NCI-H2196 treated with DMSO at 0.1 percent for 48 hours (cell line): ENCODE measurements around the gene MIPEP.

Experiments used
- DNase-seq: peaks from one replicate; lab custom pipeline; 2025; ENCODE audit not compliant: unreplicated experiment; lab: John Stamatoyannopoulos, UW

The MIPEP gene

GRCh38 chr13:23855360-23855759 lies 33.8 kb downstream of the MIPEP start:
- DNase-seq, result no peak

DNA sequence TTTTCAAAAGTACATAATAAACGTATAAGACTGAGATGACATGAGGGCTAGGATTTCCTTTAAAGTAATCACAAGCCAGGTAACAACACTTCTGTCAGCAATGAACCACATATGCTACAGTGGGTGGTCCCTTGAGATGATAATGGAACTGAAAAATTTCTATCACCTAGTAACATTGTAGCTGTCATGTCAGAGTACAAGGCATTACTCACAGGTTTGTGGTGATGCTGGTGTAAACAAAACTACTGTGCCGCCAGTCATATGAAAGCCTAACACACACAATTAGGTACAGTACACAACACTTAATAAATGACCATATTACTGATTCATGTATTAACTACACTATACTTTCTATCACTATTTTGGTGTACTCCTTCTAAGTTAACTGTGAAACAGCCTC lies 36.8 kb downstream of the MIPEP start:
- no peak for DNase-seq

DNA sequence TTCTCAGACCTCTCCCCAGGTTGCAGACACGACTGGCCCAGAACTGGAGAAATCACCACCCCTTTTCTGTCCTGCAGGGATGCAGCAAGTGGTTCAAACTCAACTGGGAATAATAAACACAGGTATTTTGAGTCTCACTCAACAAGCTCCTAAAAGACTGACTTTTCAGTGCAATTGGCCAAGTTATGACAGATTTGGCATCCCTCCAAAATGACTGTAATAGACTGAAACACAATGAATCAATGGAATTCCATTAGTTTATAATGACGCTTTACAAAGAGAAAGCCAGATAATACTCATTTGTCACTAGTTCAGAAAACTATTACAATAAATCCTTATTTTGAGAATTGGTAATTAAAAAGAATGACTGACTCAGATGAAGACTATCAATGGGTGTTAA lies 38.1 kb downstream of the MIPEP start:
- DNase-seq, result no peak

DNA sequence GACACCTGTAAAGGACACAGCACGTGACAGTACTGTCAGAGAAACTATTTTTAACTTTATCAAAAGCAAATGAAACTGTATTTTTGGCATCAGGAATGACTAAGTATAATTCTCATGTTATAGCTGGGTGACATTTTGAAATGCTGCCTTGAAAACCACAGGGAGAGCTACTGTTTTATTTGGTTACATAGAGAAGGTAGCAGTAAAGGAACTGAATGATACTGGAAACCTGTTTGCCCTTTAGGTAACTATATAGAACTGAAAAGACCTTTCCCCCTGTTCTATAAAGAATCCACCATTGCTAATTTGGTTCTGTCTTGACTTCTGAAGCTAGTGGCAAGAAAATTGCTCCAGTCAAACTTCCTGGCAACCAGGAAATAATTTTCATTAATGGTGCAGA lies 39.1 kb downstream of the MIPEP start:
- no peak for DNase-seq

DNA sequence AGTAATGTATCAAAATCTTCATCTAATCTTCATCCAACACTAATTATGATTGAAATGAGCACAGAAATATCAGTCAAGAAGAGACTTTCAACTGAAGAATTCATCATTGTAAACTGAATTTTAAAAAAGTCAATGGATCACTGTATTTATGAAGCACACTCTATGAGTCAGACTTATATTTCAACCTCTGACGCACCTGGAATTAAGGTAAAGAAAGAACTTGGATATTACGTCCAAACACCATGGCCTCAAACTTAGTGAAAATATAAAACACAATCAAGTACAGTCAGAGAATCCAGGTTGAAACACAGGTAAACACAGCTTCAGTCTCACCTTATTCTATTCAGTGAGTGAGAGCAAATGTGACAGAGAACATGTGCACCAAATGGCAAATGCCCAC lies 39.5 kb downstream of the MIPEP start:
- DNase-seq, result no peak

DNA sequence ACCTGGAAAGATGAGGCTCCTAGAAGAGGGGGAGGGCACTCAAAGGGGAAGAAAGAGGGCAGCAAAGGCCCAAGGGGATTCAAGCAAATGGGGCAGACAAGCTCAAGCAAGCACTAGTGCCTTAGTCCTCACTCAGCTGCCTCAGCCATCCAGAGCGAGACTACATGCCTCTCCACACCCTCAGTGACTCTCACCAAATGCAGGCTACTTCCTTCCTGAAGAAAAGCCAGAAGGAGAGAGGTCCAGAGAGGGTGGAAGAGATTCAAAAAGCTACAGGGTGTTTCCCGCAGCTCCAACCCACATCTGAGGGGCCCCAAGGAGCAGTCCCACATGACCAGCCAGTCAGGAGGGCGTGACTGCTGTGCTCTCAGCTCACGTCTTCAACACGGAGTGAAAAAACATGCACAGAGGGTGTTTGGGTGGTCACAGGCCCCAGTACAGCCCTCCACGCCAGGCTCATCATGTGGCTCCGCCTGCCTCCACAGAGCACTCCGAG lies 40.5 kb downstream of the MIPEP start:
- no peak for DNase-seq

GRCh38 chr13:23848019-23848418 lies 41.2 kb downstream of the MIPEP start:
- DNase-seq, result no peak

DNA sequence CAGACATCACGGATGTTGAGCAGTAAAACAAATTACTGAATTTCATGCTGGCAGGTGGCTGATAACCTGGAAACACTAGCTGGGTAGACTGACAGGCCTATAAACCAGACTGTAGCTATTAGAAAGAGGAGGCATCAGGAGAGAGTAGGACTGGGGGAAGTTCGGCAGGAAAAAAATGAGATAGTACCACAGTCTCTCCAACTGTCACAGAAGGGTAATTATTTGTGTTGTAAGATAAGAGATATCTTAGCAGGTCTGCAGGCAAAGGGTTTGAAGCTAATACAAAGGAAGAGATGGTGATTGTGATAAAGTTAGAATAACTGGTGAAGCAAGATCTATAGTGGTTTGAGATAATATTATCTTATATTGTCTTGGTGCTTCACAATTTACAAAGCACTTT lies 41.7 kb downstream of the MIPEP start:
- no peak for DNase-seq

DNA sequence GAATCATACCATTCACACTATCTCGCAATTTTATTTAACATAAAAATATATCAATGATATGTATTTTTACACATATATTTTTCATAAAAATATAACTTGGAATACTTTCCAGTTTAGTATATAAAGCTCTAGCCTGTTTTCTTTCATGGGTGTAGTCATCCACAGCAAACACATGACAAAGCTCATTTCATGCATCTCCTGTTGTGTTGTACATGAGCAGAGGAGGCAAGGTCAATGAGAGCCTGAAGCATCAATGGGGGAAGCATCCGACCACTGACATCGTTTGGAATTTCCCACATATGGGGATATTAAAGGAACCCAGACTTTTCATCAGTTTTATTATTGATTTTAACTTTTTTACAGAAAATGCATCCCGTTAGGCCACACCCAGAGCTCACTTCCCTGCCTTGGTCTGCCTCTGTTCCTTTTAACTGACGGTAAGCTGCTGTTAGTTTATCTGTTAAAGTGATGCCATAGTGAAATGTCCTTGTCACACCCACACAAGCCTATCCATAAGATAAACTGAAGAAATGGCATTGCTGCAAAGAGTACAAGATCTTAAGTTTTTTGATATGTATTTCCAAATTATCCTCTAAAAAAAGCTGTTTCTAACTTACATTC lies 44.0 kb downstream of the MIPEP start:
- DNase-seq, result no peak

GRCh38 chr13:23844132-23844531 lies 45.1 kb downstream of the MIPEP start:
- DNase-seq, result no peak

- DNase-seq, result no peak
Measured at GRCh38 chr13:23843436-23843835, 45.8 kb downstream of the MIPEP start.

GRCh38 chr13:23842406-23842805 lies 46.8 kb downstream of the MIPEP start:
- DNase-seq, result no peak

GRCh38 chr13:23833733-23834611 lies 55.2 kb downstream of the MIPEP start:
- no peak for DNase-seq

DNA sequence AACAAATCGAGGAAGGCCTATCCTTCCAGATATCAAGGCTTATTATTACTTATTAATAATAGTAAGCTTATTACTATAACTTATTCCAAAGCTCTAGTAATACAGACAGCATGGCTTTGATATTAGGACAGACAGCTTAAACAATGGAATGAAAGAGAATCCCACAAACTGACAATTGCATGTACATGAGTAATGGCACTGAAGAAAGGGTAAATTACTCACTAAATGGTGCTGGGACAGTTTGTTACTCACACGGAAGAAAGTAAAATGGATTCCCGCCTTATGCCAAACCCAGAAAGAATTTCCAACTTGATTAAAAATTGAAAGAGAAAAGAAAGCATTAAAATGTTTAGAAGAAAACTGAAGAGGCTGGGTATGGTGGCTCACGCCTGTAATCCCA lies 60.3 kb downstream of the MIPEP start:
- DNase-seq, result no peak

DNA sequence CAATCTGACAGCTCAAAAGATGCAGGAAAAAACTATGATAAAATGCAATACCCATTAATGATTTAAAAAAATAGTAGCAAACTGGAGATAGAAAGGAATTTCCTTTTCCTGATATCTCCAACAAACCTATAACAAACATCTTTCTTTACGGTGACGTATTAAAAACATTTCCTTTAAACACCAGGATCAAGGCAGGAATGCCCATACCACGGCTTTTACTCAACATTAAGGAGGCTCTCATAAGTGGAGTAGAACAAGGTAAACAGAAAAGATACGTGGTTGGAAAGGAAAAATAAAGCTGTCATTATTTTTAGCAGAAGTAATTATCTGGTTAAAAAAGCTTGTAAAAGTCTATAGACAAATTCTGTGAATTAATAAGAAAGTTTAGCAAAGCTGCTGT lies 61.1 kb downstream of the MIPEP start:
- DNase-seq, result no peak

- no peak for DNase-seq
Measured at GRCh38 chr13:23825179-23825578, 64.0 kb downstream of the MIPEP start.

DNA sequence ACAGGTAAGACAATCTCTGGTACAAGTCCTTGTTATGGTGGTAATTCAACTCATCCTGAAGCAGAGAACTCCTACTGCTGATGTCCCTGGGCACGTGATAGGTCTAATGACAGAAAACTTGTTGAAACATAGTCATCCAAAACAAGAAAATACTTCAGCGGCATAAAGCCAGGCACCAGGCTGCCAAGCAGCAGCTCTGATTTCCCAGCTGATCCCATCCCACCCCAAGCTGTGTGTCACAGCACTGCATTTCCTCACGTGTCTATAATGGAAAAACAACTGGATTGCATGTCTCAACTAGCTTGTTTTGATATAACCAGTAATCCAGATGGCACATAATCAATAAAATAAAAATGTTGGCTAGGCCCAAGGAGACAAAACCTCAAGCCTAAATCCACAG lies 64.8 kb downstream of the MIPEP start:
- no peak for DNase-seq

GRCh38 chr13:23822252-23822824 lies 66.9 kb downstream of the MIPEP start:
- no peak for DNase-seq

DNA sequence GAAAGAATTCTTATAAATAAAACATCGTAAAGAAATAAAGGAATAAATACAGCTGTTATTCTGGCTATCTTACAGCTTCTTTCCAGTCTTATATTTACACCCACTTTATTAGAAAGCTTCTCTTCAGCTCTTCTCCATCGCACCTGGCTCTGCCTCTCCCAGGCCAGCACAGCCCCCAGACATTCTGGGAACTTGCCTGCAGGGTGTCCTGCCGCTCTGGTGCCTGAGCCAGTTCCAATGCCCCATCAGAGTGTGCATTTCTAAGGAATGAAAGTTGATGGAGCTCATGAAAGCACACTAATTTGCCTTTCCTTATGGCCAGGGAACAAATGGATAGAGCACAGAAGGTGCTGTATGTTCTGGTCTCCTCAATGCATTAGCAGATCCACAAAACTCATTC lies 68.7 kb downstream of the MIPEP start:
- no peak for DNase-seq

GRCh38 chr13:23817830-23818229 lies 71.4 kb downstream of the MIPEP start:
- DNase-seq, result no peak

DNA sequence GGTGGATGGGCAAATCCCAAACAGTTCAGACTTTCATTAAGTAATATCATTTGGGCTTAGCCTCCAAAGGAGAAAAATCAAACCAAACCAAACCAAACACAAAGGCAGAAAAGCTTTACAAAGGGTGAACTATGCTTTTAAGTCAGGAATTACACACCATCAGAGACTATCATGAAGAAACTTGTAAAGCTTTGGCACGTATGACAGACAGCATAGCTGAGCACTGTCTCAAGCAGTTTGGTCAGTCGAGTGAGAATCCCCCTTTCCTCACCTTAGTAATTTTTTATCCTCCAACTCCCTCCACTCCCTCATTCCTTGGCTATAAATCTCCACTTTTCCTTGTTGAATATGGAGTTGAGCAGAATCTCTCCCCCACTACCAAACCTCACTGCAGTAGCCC lies 72.1 kb downstream of the MIPEP start:
- no peak for DNase-seq

GRCh38 chr13:23813635-23814034 lies 75.6 kb downstream of the MIPEP start:
- no peak for DNase-seq
